NCI-H524 (cell line): ENCODE data around the gene SPOP.
"Not testable (repeated sequence)": the region's sequence is repeated elsewhere in the genome, so short reads cannot be mapped to it uniquely, and the experiment has no call there.

ENCODE experiments used
- DNase-seq, 2 experiments: peaks; one replicate each; lab custom pipeline; 2025; lab: John Stamatoyannopoulos, UW

SPOP gene

GRCh38 chr17:49695698-49696232 lies 17.9 kb upstream of the SPOP start:
- DNase-seq: no peak

- peak; percentile 17 to 61 for DNase-seq
Measured at GRCh38 chr17:49694847-49695697, 17.2 kb upstream of the SPOP start.

GRCh38 chr17:49692751-49693150 lies 14.9 kb upstream of the SPOP start:
- DNase-seq: no peak

GRCh38 chr17:49691677-49692191 lies 13.8 kb upstream of the SPOP start:
- DNase-seq: no peak

- no peak for DNase-seq
Measured at GRCh38 chr17:49691086-49691676, 13.3 kb upstream of the SPOP start.

GRCh38 chr17:49690256-49690655 lies 12.4 kb upstream of the SPOP start:
- peak; percentile 27 to 60 for DNase-seq

- DNase-seq: no peak
Measured at GRCh38 chr17:49688848-49689247, 11.0 kb upstream of the SPOP start.

- no peak for DNase-seq
Measured at GRCh38 chr17:49687878-49688491, 10.1 kb upstream of the SPOP start.

GRCh38 chr17:49681106-49681979 lies 3.4 kb upstream of the SPOP start:
- peak; percentile 4 to 25 for DNase-seq

- DNase-seq: peak; percentile 29 to 75
Measured at GRCh38 chr17:49680314-49680713, 2.4 kb upstream of the SPOP start.

- peak; percentile 91 to 97 for DNase-seq
Measured at GRCh38 chr17:49677134-49677932, 564 bp downstream of the SPOP start.

GRCh38 chr17:49676276-49676868 lies 1.5 kb downstream of the SPOP start:
- DNase-seq: no peak

- no peak for DNase-seq
Measured at GRCh38 chr17:49674507-49674906, 3.4 kb downstream of the SPOP start.

GRCh38 chr17:49673679-49674078 lies 4.2 kb downstream of the SPOP start:
- DNase-seq: not testable (repeated sequence)

- DNase-seq: no peak
Measured at GRCh38 chr17:49670641-49671040, 7.3 kb downstream of the SPOP start.

GRCh38 chr17:49670002-49670401 lies 7.9 kb downstream of the SPOP start:
- DNase-seq: no peak

- no peak for DNase-seq
Measured at GRCh38 chr17:49667854-49668253, 10.0 kb downstream of the SPOP start.

- no peak for DNase-seq
Measured at GRCh38 chr17:49664706-49665211, 13.1 kb downstream of the SPOP start.

GRCh38 chr17:49659661-49660382 lies 18.1 kb downstream of the SPOP start:
- DNase-seq: no peak
